GM12878 (cell line): ENCODE data around the gene PSMD8. TPM values are rescaled to one million over a fixed set of nuclear protein-coding genes. Genes with fewer than 3 reads are reported as not detected.

Experiments
- ATAC-seq: fragments of 200-7000 bp; cut with Tn5 transposase; 3 replicates; pipeline ENCODE4 v1.9.1; 2020; ENCODE audit warnings: mild to moderate bottlenecking, moderate library complexity
- BruUV-seq: library from RNA; stranded (reverse); fragments of 400-500 nt; replicated peaks from 2 replicates; lab custom pipeline; 2021; lab: Mats Ljungman, UMichigan
- CTCF ChIA-PET: fragments of 300-600 bp; sonication (Branson Sonifier 250); formaldehyde crosslinking; extraction: SDS; loops from one replicate; lab custom pipeline; 2021; ENCODE audit warnings: inconsistent platforms; lab: Yijun Ruan, JAX
- POLR2A ChIA-PET: fragments of 350-600 bp; formaldehyde crosslinking; extraction: SDS; loops from one replicate; lab custom pipeline; 2021; ENCODE audit warnings: inconsistent platforms; lab: Charles Lee
- RAD21 ChIA-PET: fragments of 300-600 bp; sonication (Branson Sonifier 250); formaldehyde crosslinking; loops from one replicate; lab custom pipeline; 2023; ENCODE audit warnings: antibody characterized with exemption; ENCODE audit not compliant: unreplicated experiment; lab: Charles Lee
- SMC1A ChIA-PET: fragments of 300-600 bp; sonication (Branson Sonifier 250); formaldehyde crosslinking; loops from one replicate; lab custom pipeline; 2023; ENCODE audit not compliant: unreplicated experiment, uncharacterized antibody; lab: Charles Lee
- DNase-seq: peaks from one replicate; pipeline ENCODE4 v3.0.0-alpha.2; 2011; ENCODE audit warnings: low read depth, low spot score
- FAIRE-seq: peaks from 3 replicates; lab custom pipeline; 2011; peaks lifted over from hg19 to GRCh38; lab: Jason Lieb, UNC
- H2AFZ ChIP-seq: 2 replicates; pipeline ENCODE4 v1.6.0; 2011; ENCODE audit warnings: low read depth, low read length, control low read depth; ENCODE audit not compliant: control insufficient read depth
- H3K27ac ChIP-seq: 2 replicates; pipeline ENCODE4 v1.5.1; 2011; ENCODE audit warnings: control low read depth; ENCODE audit not compliant: control insufficient read depth, insufficient read depth
- H3K27me3 ChIP-seq, 2 experiments: replicated peaks in 1 of 2; 2 replicates each; pipeline versions ENCODE4 v1.6.0 to v1.6.1; 2011; ENCODE audit warnings: low read length in 1 of 2; ENCODE audit not compliant: control insufficient read depth in 2 of 2, insufficient read depth in 2 of 2
- H3K36me3 ChIP-seq, 2 experiments: 2 replicates each; pipeline ENCODE4 v1.5.1; 2011; ENCODE audit warnings: low read length in 1 of 2; ENCODE audit not compliant: control insufficient read depth in 2 of 2, insufficient read depth in 2 of 2
- H3K4me1 ChIP-seq: 2 replicates; pipeline ENCODE4 v1.6.1; 2011; ENCODE audit warnings: mild to moderate bottlenecking, low read length, moderate library complexity, mixed read lengths; ENCODE audit not compliant: control insufficient read depth, insufficient read depth
- H3K4me2 ChIP-seq: 2 replicates; pipeline ENCODE4 v1.6.0; 2011; ENCODE audit warnings: control low read depth; ENCODE audit not compliant: control insufficient read depth, insufficient read depth
- H3K4me3 ChIP-seq: fragments of 200-600 bp; sonication (generic); 2 replicates; pipeline ENCODE4 v1.5.1; 2016
- H3K79me2 ChIP-seq: 2 replicates; pipeline ENCODE4 v1.6.0; 2011; ENCODE audit warnings: low read length; ENCODE audit not compliant: control insufficient read depth, insufficient read depth
- H3K9ac ChIP-seq: 2 replicates; pipeline ENCODE4 v1.8.0; 2011; ENCODE audit warnings: low read length, control low read depth, mixed read lengths; ENCODE audit not compliant: control insufficient read depth, insufficient read depth
- H3K9me3 ChIP-seq: replicated peaks from 3 replicates; pipeline ENCODE4 v1.5.1; 2011; ENCODE audit warnings: mild to moderate bottlenecking, low read length; ENCODE audit not compliant: control insufficient read depth, insufficient read depth
- H4K20me1 ChIP-seq: 2 replicates; pipeline ENCODE4 v1.6.0; 2011; ENCODE audit not compliant: control insufficient read depth, insufficient read depth
- DPF2 ChIP-seq: fragments of 450-650 bp; IDR thresholded peaks from 2 replicates; pipeline ENCODE4 v1.6.1; 2017; ENCODE audit warnings: mild to moderate bottlenecking
- ESRRA ChIP-seq: IDR thresholded peaks from 2 replicates; pipeline ENCODE4 v1.6.1; 2012; ENCODE audit warnings: mild to moderate bottlenecking, low read length, improper control_type of control experiment
- EZH2 ChIP-seq: IDR thresholded peaks from 2 replicates; pipeline ENCODE4 v1.6.1; 2012; ENCODE audit warnings: low read depth, mild to moderate bottlenecking, control low read depth, inconsistent platforms, low read length, borderline replicate concordance; ENCODE audit not compliant: control insufficient read depth
- FOXK2 ChIP-seq: fragments of 450-650 bp; IDR thresholded peaks from 2 replicates; pipeline ENCODE4 v1.6.1; 2017; ENCODE audit warnings: mild to moderate bottlenecking, moderate library complexity
- HSF1 ChIP-seq: fragments of 150-350 bp; IDR thresholded peaks from 2 replicates; pipeline ENCODE4 v1.6.1; 2014; ENCODE audit warnings: mild to moderate bottlenecking, low read depth, low read length
- NBN ChIP-seq: fragments of 450-650 bp; IDR thresholded peaks from 2 replicates; pipeline ENCODE4 v1.6.1; 2016
- POLR2AphosphoS2 ChIP-seq: IDR thresholded peaks from 2 replicates; pipeline ENCODE4 v1.6.1; 2011; ENCODE audit warnings: low read depth, mild to moderate bottlenecking, low read length, improper control_type of control experiment, moderate library complexity
- SPI1 ChIP-seq: IDR thresholded peaks from 2 replicates; pipeline ENCODE4 v1.6.1; 2011; ENCODE audit warnings: low read depth, mild to moderate bottlenecking, low read length, moderate library complexity, borderline replicate concordance; ENCODE audit not compliant: insufficient read depth
- SREBF2 ChIP-seq: IDR thresholded peaks from 2 replicates; pipeline ENCODE4 v1.6.1; 2012; ENCODE audit warnings: mild to moderate bottlenecking, low read length
- STAT1 ChIP-seq: fragments of 450-650 bp; conservative IDR thresholded peaks from 2 replicates; pipeline ENCODE4 v1.6.1; 2014; ENCODE audit warnings: antibody characterized with exemption, mild to moderate bottlenecking
- SUPT20H ChIP-seq: IDR thresholded peaks from 2 replicates; pipeline ENCODE4 v1.6.1; 2011; ENCODE audit warnings: low read depth, mild to moderate bottlenecking, low read length, moderate library complexity, borderline replicate concordance; ENCODE audit not compliant: control insufficient read depth
- YY1 ChIP-seq: IDR thresholded peaks from 2 replicates; pipeline ENCODE4 v1.6.1; 2011; ENCODE audit warnings: low read depth, mild to moderate bottlenecking, low read length
- ZBTB4 ChIP-seq: fragments of 450-650 bp; formaldehyde crosslinking; IDR thresholded peaks from 2 replicates; pipeline ENCODE4 v1.4.0; 2022; ENCODE audit warnings: mild to moderate bottlenecking, moderate library complexity
- ZZZ3 ChIP-seq: IDR thresholded peaks from 2 replicates; pipeline ENCODE4 v1.6.1; 2011; ENCODE audit warnings: low read depth; ENCODE audit not compliant: control insufficient read depth, insufficient read length
- WGBS: methylation state at CpG from one replicate; pipeline ENCODE4 v1.1.6; 2016; ENCODE audit warnings: low lambda C conversion rate; ENCODE audit not compliant: insufficient replicate concordance, insufficient coverage; ENCODE audit errors: missing lambda C conversion rate; 5-methylcytosine and 5-hydroxymethylcytosine counted together
- in situ Hi-C: fragments of 300-500 bp; cut with MboI; formaldehyde crosslinking; loops from 9 replicates; pipeline ENCODE4 v1.14.3; 2018; ENCODE audit warnings: mixed read lengths
- intact Hi-C: fragments of 100-400 bp; cut with micrococcal nuclease; formaldehyde crosslinking; loops from one replicate; pipeline ENCODE4 v1.14.2; 2022; ENCODE audit not compliant: unreplicated experiment
- polyA plus RNA-seq, 11 experiments: library from polyadenylated mRNA; depleted of rRNA in 4 of 11; unstranded in 6 of 11; stranded (reverse) in 5 of 11; fragments of >200 nt; fragmentation: Nextera tagmentation in 4 of 11; fragmentation: Illumina TruSeq in 1 of 11; extraction: Ambion mirVana in 4 of 11; extraction: Trizol in 1 of 11; gene quantifications; 1 replicate in 1 of 11; 2 replicates in 10 of 11; pipeline versions ENCODE4 v1.2.1 to v1.2.3, GENCODE V29; 2011 to 2016; ENCODE audit warnings: inconsistent platforms in 2 of 11, missing spikeins in 2 of 11, low read depth in 1 of 11
- total RNA-seq, 4 experiments: library from RNA; depleted of rRNA in 3 of 4; stranded (reverse); fragments of >200 nt in 3 of 4; fragmentation: Illumina TruSeq in 1 of 4; extraction: Trizol in 1 of 4; gene quantifications; 2 replicates each; pipeline versions ENCODE4 v1.2.1 to v1.2.3, GENCODE V29; 2013 to 2021

Gene PSMD8
- total and polyA plus RNA-seq, 10 of the 15 experiments (the other 5 are each of a cell fraction or from before 2014, with no cell fraction given) = 81.2 to 409 (median 268) TPM

DNA sequence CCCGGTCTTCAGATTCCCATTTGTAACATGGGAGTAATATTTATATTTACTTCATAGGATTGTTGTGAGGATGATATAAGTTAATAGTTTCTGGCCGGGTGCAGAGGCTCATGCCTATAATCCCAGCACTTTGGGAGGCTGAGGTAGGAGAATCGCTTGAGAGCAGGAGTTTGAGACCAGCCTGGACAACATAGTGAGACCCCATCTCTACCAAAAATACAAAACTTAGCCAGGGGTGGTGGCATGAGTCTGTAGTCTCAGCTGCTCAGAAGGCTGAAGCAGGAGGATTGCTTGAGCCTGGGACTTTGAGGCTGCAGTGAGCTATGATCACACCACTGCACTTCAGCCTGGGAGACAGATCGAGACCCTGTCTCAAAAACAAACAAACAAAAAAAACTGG lies 27.5 kb upstream of the PSMD8 start:
- Histone ChIP-seq H2AFZ (no peak overlapping the region), H3K4me2 (no peak overlapping the region), H3K36me3 (no peaks in the 10 kb centered on the region), H3K27ac (no peak overlapping the region), H4K20me1 (no peaks in the 10 kb centered on the region), H3K4me3 (no peak overlapping the region), H3K9me3 (no peaks in the 10 kb centered on the region), H3K4me1 (no peaks in the 10 kb centered on the region), H3K27me3 (no peaks in the 10 kb centered on the region), H3K79me2 (no peaks in the 10 kb centered on the region), H3K9ac (no peak overlapping the region)
- BruUV-seq = no TSS peak
- TF ChIP-seq SUPT20H (no peak), POLR2AphosphoS2 (no peak), EZH2 (no peak), DPF2 (no peak), SREBF2 (no peak), ZBTB4 (CRISPR knock-in tag) (no peak), NBN (no peak), YY1 (no peak), ZZZ3 (no peak), FOXK2 (no peak), SPI1 (no peak), STAT1 (no peak), ESRRA (no peak), HSF1 (no peak)
- ATAC-seq (no peak), FAIRE-seq (no peak), DNase-seq (no peak)
- CTCF ChIA-PET = no interaction called here
- in situ Hi-C loops = no loop called here
- intact Hi-C loops = no loop called here
- 61% methylated on average over 4 of the region's 4 CpGs for WGBS
- RAD21 ChIA-PET = no interaction called here
- POLR2A ChIA-PET = interaction anchor here (0.6 kb wide), 1 partner anchor 11 kb away, joined by 3 read pairs; no protein-coding TSS in a partner anchor
- SMC1A ChIA-PET = no interaction called here
